WTC11 (cell line): Measurements from ENCODE around the gene CAMK2A. TPM values are rescaled to one million over a fixed set of nuclear protein-coding genes. Genes with fewer than 3 reads are reported as not detected.

Experiments used
- ATAC-seq: fragments of 200-7000 bp; cut with Tn5 transposase; 2 replicates; pipeline ENCODE4 v1.10.0; 2021; ENCODE audit warnings: mild to moderate bottlenecking, moderate library complexity
- CTCF ChIA-PET: fragments of 300-600 bp; sonication (Branson Sonifier 250); formaldehyde crosslinking; loops from one replicate; lab custom pipeline; 2021; ENCODE audit warnings: antibody characterized with exemption; lab: Charles Lee
- POLR2A ChIA-PET: fragments of 350-600 bp; sonication (Branson Sonifier 250); formaldehyde crosslinking; loops from one replicate; lab custom pipeline; 2021; ENCODE audit warnings: antibody characterized with exemption; lab: Charles Lee
- DNase-seq: peaks from one replicate; pipeline ENCODE4 v3.0.0; 2021; ENCODE audit warnings: low spot score
- H3K27ac Mint-ChIP-seq: 2 replicates; pipeline ENCODE4 v1.8.0; 2021; ENCODE audit warnings: mixed read lengths
- H3K27me3 Mint-ChIP-seq: 2 replicates; pipeline ENCODE4 v1.8.0; 2021; ENCODE audit warnings: low read depth, mild to moderate bottlenecking, moderate library complexity, mixed read lengths
- H3K36me3 Mint-ChIP-seq: 2 replicates; pipeline ENCODE4 v1.8.0; 2021; ENCODE audit warnings: mixed read lengths
- H3K4me1 Mint-ChIP-seq: 2 replicates; pipeline ENCODE4 v1.8.0; 2022; ENCODE audit warnings: mixed read lengths
- H3K4me3 Mint-ChIP-seq: 2 replicates; pipeline ENCODE4 v1.8.0; 2021; ENCODE audit warnings: mild to moderate bottlenecking, moderate library complexity, mixed read lengths
- H3K9me3 Mint-ChIP-seq: 2 replicates; pipeline ENCODE4 v1.8.0; 2021; ENCODE audit warnings: mixed read lengths
- CTCF ChIP-seq: fragments of 200-600 bp; IDR thresholded peaks from 2 replicates; pipeline ENCODE4 v1.8.0; 2022; ENCODE audit warnings: antibody characterized with exemption
- EMX1 ChIP-seq: fragments of 250-450 bp; sonication (Bioruptor Pico); IDR thresholded peaks from 2 replicates; pipeline ENCODE4 v1.8.0; 2021; ENCODE audit warnings: mild to moderate bottlenecking
- FOXJ3 ChIP-seq: sonication (generic); formaldehyde crosslinking; IDR thresholded peaks from 2 replicates; pipeline ENCODE4 v1.9.0; 2021; ENCODE audit warnings: missing genetic modification reagents, mild to moderate bottlenecking, borderline replicate concordance
- GRHL2 ChIP-seq: fragments of 250-450 bp; sonication (Bioruptor Pico); IDR thresholded peaks from 2 replicates; pipeline ENCODE4 v1.8.0; 2022; ENCODE audit warnings: mild to moderate bottlenecking, moderate library complexity; ENCODE audit not compliant: insufficient replicate concordance, severe bottlenecking
- HMGA2 ChIP-seq: fragments of 250-450 bp; sonication (Bioruptor Pico); IDR thresholded peaks from 2 replicates; pipeline ENCODE4 v1.4.0; 2021; ENCODE audit warnings: mild to moderate bottlenecking, moderate library complexity
- JAZF1 ChIP-seq: fragments of 250-450 bp; sonication (Bioruptor Pico); IDR thresholded peaks from 2 replicates; pipeline ENCODE4 v1.9.0; 2021; ENCODE audit warnings: moderate library complexity, mild to moderate bottlenecking, inconsistent platforms
- JUN ChIP-seq: sonication (generic); formaldehyde crosslinking; IDR thresholded peaks from 2 replicates; pipeline ENCODE4 v1.8.0; 2023; ENCODE audit warnings: mild to moderate bottlenecking, missing genetic modification reagents
- NFYB ChIP-seq: sonication (generic); formaldehyde crosslinking; conservative IDR thresholded peaks from 2 replicates; pipeline ENCODE4 v1.8.0; 2022; ENCODE audit warnings: low read depth, missing genetic modification reagents
- NR1H2 ChIP-seq: sonication (generic); formaldehyde crosslinking; IDR thresholded peaks from 2 replicates; pipeline ENCODE4 v1.9.0; 2021; ENCODE audit warnings: mild to moderate bottlenecking, moderate library complexity, missing genetic modification reagents
- NR3C1 ChIP-seq: sonication (generic); formaldehyde crosslinking; conservative IDR thresholded peaks from 2 replicates; pipeline ENCODE4 v1.8.1; 2023; ENCODE audit warnings: low read depth, mild to moderate bottlenecking, missing genetic modification reagents
- PREB ChIP-seq: sonication (generic); formaldehyde crosslinking; IDR thresholded peaks from 2 replicates; pipeline ENCODE4 v1.8.1; 2022; ENCODE audit warnings: mild to moderate bottlenecking, missing genetic modification reagents, moderate library complexity, borderline replicate concordance
- TCF7 ChIP-seq: sonication (generic); formaldehyde crosslinking; IDR thresholded peaks from 2 replicates; pipeline ENCODE4 v1.8.0; 2022; ENCODE audit warnings: mild to moderate bottlenecking, low read depth, missing genetic modification reagents, moderate library complexity
- ZMAT4 ChIP-seq: fragments of 250-450 bp; sonication (Bioruptor Pico); IDR thresholded peaks from 2 replicates; pipeline ENCODE4 v1.9.0; 2021; ENCODE audit warnings: mild to moderate bottlenecking
- ZNF416 ChIP-seq: fragments of 250-450 bp; sonication (Bioruptor Pico); IDR thresholded peaks from 2 replicates; pipeline ENCODE4 v1.9.0; 2021; ENCODE audit warnings: mild to moderate bottlenecking, inconsistent platforms
- ZNF425 ChIP-seq: fragments of 250-450 bp; sonication (Bioruptor Pico); conservative IDR thresholded peaks from 2 replicates; pipeline ENCODE4 v1.9.0; 2021; ENCODE audit warnings: mild to moderate bottlenecking
- total RNA-seq: library from RNA; stranded (reverse); gene quantifications from 3 replicates; pipeline ENCODE4 v1.2.3, GENCODE V29; 2021
- TF ChIP-seq, protein P1 (sequence below): sonication (generic); formaldehyde crosslinking; IDR thresholded peaks from 2 replicates; pipeline ENCODE4 v1.8.0; 2022; ENCODE audit warnings: mild to moderate bottlenecking, missing genetic modification reagents
- TF ChIP-seq, protein P2 (sequence below): sonication (generic); formaldehyde crosslinking; IDR thresholded peaks from 2 replicates; pipeline ENCODE4 v1.8.0; 2023; ENCODE audit warnings: mild to moderate bottlenecking, missing genetic modification reagents

The CAMK2A gene
- total RNA-seq, 1 experiment from 2014 or later: 0.13 TPM

- TF ChIP-seq NFYB (CRISPR knock-in tag) (no peak), EMX1 (no peak)
Observed at GRCh38 chr5:150224483-150225027, 65.0 kb downstream of the CAMK2A start (continued).

DNA sequence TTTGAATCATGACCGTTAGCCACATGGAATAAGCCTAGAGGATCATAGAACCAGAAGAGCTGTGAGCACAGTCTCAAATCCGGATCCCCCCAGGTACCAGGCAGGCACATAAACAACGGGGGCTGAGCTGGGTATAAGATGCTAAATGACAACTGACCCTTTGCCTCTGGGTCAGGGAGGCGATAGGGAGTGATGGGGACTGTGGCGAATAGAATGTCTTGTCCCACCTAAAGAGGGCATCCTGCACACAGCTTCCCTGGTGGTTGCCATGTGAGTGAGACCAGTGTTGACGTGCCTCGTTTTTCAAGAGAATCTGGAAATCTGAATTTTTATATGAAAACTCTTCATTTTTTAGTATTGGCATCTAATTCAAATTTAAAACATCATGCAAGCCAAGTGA is 66.1 kb downstream of the CAMK2A start:
- no peak for DNase-seq
- Mint-ChIP-seq H3K4me1 (no peaks in the 10 kb centered on the region), H3K4me3 (no peak overlapping the region)
- CTCF ChIA-PET: no interaction called here
- TF ChIP-seq, protein P1, sequence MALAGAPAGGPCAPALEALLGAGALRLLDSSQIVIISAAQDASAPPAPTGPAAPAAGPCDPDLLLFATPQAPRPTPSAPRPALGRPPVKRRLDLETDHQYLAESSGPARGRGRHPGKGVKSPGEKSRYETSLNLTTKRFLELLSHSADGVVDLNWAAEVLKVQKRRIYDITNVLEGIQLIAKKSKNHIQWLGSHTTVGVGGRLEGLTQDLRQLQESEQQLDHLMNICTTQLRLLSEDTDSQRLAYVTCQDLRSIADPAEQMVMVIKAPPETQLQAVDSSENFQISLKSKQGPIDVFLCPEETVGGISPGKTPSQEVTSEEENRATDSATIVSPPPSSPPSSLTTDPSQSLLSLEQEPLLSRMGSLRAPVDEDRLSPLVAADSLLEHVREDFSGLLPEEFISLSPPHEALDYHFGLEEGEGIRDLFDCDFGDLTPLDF (CRISPR knock-in tag): no peak
- no peak for TF ChIP-seq ZNF416
- no peak for TF ChIP-seq CTCF
- no peak for TF ChIP-seq NR1H2 (CRISPR knock-in tag)
- TF ChIP-seq JUN (CRISPR knock-in tag): no peak
- TF ChIP-seq, all 79 proteins: peak for 0
- POLR2A ChIA-PET: no interaction called here
- Mint-ChIP-seq H3K9me3 (no peaks in the 10 kb centered on the region), H3K36me3 (no peaks in the 10 kb centered on the region), H3K27me3 (no peaks in the 10 kb centered on the region), H3K27ac (no peak overlapping the region)
- ATAC-seq: no peak

GRCh38 chr5:150222906-150223305 is 66.7 kb downstream of the CAMK2A start:
- H3K4me1 Mint-ChIP-seq: no peaks in the 10 kb centered on the region
- H3K4me3 Mint-ChIP-seq: no peak overlapping the region
- no peak for ATAC-seq
- CTCF ChIA-PET: no interaction called here
- POLR2A ChIA-PET: no interaction called here
- DNase-seq: no peak
- H3K36me3 Mint-ChIP-seq: no peaks in the 10 kb centered on the region
- no peak overlapping the region for H3K27ac Mint-ChIP-seq
- H3K27me3 Mint-ChIP-seq: 0 out of 2 replicates have a peak, but pooled peaks cover 1% of the 10 kb centered on the region
- H3K9me3 Mint-ChIP-seq: no peaks in the 10 kb centered on the region
- TF ChIP-seq NR3C1 (CRISPR knock-in tag) (no peak), GRHL2 (CRISPR knock-in tag) (no peak), FOXJ3 (CRISPR knock-in tag) (no peak), ZNF425 (CRISPR knock-in tag) (no peak), PREB (CRISPR knock-in tag) (no peak), TCF7 (no peak), HMGA2 (CRISPR knock-in tag) (no peak), ZMAT4 (no peak), ZNF416 (no peak), JAZF1 (CRISPR knock-in tag) (no peak)
- TF ChIP-seq, protein P2, sequence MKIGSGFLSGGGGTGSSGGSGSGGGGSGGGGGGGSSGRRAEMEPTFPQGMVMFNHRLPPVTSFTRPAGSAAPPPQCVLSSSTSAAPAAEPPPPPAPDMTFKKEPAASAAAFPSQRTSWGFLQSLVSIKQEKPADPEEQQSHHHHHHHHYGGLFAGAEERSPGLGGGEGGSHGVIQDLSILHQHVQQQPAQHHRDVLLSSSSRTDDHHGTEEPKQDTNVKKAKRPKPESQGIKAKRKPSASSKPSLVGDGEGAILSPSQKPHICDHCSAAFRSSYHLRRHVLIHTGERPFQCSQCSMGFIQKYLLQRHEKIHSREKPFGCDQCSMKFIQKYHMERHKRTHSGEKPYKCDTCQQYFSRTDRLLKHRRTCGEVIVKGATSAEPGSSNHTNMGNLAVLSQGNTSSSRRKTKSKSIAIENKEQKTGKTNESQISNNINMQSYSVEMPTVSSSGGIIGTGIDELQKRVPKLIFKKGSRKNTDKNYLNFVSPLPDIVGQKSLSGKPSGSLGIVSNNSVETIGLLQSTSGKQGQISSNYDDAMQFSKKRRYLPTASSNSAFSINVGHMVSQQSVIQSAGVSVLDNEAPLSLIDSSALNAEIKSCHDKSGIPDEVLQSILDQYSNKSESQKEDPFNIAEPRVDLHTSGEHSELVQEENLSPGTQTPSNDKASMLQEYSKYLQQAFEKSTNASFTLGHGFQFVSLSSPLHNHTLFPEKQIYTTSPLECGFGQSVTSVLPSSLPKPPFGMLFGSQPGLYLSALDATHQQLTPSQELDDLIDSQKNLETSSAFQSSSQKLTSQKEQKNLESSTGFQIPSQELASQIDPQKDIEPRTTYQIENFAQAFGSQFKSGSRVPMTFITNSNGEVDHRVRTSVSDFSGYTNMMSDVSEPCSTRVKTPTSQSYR (CRISPR knock-in tag): no peak
